Natural killer cell (primary cell): ENCODE measurements around the gene FCGBP. TPM values are rescaled to one million over a fixed set of nuclear protein-coding genes. Genes with fewer than 3 reads are reported as not detected.
A peak's percentile ranks its signal among the peaks of the same experiment; 100 is the strongest.
"Not testable (repeated sequence)": the region's sequence is repeated elsewhere in the genome, so short reads cannot be mapped to it uniquely, and the experiment has no call there.

Experiments
- ATAC-seq, 3 donors: fragments of 150-1000 bp in 2 of 3; fragments of 200-7000 bp in 1 of 3; cut with Tn5 transposase; 1 replicate in 1 of 3; 2 replicates in 2 of 3; pipeline ENCODE4 v1.10.0; 2021; ENCODE audit warnings: mild to moderate bottlenecking in 2 of 3, moderate library complexity in 2 of 3
- DNase-seq, 2 donors: peaks; one replicate each; pipeline versions ENCODE4 v3.0.0 to v3.0.0-alpha.2; 2013 to 2021; ENCODE audit warnings: mixed read lengths in 1 of 2
- H3K27ac ChIP-seq: one replicate; pipeline ENCODE4 v1.5.1; 2013; ENCODE audit warnings: mild to moderate bottlenecking, low read length
- H3K27me3 ChIP-seq: one replicate; pipeline ENCODE4 v1.6.1; 2013; ENCODE audit warnings: low read length; ENCODE audit not compliant: control insufficient read depth, insufficient read depth
- H3K36me3 ChIP-seq: one replicate; pipeline ENCODE4 v1.6.1; 2013; ENCODE audit warnings: low read length; ENCODE audit not compliant: control insufficient read depth, insufficient read depth
- H3K4me1 ChIP-seq: one replicate; pipeline ENCODE4 v1.6.1; 2013; ENCODE audit warnings: low read length; ENCODE audit not compliant: control insufficient read depth, insufficient read depth
- H3K4me3 ChIP-seq: one replicate; pipeline ENCODE4 v1.5.1; 2013; ENCODE audit warnings: low read length
- H3K9me3 ChIP-seq: one replicate; pipeline ENCODE4 v1.6.1; 2013; ENCODE audit warnings: low read length; ENCODE audit not compliant: control insufficient read depth, insufficient read depth
- H3K27ac Mint-ChIP-seq, 2 donors: one replicate each; pipeline ENCODE4 v1.8.0; 2022; ENCODE audit warnings: mild to moderate bottlenecking in 2 of 2, mixed read lengths in 2 of 2, moderate library complexity in 1 of 2
- H3K27me3 Mint-ChIP-seq, 2 donors: one replicate each; pipeline ENCODE4 v1.8.0; 2022; ENCODE audit warnings: low read depth in 2 of 2, mixed read lengths in 2 of 2
- H3K36me3 Mint-ChIP-seq: one replicate; pipeline ENCODE4 v1.8.0; 2022; ENCODE audit warnings: mixed read lengths
- H3K4me1 Mint-ChIP-seq, 2 donors: one replicate each; pipeline ENCODE4 v1.8.0; 2022; ENCODE audit warnings: mixed read lengths in 2 of 2
- H3K4me3 Mint-ChIP-seq: one replicate; pipeline ENCODE4 v1.8.0; 2022; ENCODE audit warnings: mild to moderate bottlenecking, moderate library complexity, mixed read lengths
- H3K9me3 Mint-ChIP-seq, 2 donors: one replicate each; pipeline ENCODE4 v1.8.0; 2022; ENCODE audit warnings: mixed read lengths in 2 of 2
- WGBS: methylation state at CpG from one replicate; pipeline ENCODE4 v1.1.7; 2013; ENCODE audit warnings: missing lambda C conversion rate; ENCODE audit not compliant: insufficient coverage; 5-methylcytosine and 5-hydroxymethylcytosine counted together
- intact Hi-C: fragments of 100-400 bp; cut with micrococcal nuclease; formaldehyde crosslinking; loops from one replicate; pipeline ENCODE4 v1.14.2; 2022
- total RNA-seq, 4 donors: library from RNA; stranded (reverse); fragments of 120-200 nt in 1 of 4; gene quantifications; one replicate each; pipeline versions ENCODE4 v1.2.3 to v1.2.4, GENCODE V29; 2013 to 2022

FCGBP gene
- total RNA-seq, 3 donors from 2014 or later (not counting 1 experiment from before 2014, with no cell fraction given) = 10.6 to 25.1 (median 17.3) TPM

DNA sequence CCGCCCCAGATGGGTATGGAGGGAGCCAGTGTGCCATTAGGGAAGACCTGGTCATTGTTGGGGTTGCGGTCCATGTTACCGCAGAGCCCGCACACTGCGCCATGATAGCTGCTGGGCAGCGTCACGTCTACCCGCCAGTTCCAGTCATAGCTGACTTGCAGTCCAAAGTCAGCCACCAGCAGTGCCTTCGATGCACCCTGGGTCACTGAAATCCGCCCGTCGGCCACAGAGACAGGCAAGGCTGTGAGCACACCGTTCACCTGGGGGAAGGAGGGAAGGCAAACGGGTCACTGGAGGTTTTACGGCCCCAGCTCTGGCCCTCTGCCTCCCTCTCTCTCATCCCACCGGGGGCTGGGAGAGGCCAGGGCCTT, 40.2 kb downstream of the FCGBP start:
- H3K9me3 ChIP-seq, H3K36me3 ChIP-seq, H3K9me3 Mint-ChIP-seq, H3K4me3 ChIP-seq, H3K36me3 Mint-ChIP-seq, H3K27me3 Mint-ChIP-seq, ATAC-seq, H3K4me3 Mint-ChIP-seq, H3K4me1 Mint-ChIP-seq, H3K27me3 ChIP-seq, H3K27ac ChIP-seq, DNase-seq: not testable (repeated sequence)
- intact Hi-C loops = loop anchor here (5.0 kb wide), 1 partner anchor 78 kb away; the partner anchor contains the start of gene PSMC4
- H3K4me1 ChIP-seq = peaks cover 26% of the 10 kb centered on the region
- peak overlapping the region in 1 of 2 donors; percentile 8 for H3K27ac Mint-ChIP-seq
- WGBS = 95% methylated on average over 11 of the region's 16 CpGs

DNA sequence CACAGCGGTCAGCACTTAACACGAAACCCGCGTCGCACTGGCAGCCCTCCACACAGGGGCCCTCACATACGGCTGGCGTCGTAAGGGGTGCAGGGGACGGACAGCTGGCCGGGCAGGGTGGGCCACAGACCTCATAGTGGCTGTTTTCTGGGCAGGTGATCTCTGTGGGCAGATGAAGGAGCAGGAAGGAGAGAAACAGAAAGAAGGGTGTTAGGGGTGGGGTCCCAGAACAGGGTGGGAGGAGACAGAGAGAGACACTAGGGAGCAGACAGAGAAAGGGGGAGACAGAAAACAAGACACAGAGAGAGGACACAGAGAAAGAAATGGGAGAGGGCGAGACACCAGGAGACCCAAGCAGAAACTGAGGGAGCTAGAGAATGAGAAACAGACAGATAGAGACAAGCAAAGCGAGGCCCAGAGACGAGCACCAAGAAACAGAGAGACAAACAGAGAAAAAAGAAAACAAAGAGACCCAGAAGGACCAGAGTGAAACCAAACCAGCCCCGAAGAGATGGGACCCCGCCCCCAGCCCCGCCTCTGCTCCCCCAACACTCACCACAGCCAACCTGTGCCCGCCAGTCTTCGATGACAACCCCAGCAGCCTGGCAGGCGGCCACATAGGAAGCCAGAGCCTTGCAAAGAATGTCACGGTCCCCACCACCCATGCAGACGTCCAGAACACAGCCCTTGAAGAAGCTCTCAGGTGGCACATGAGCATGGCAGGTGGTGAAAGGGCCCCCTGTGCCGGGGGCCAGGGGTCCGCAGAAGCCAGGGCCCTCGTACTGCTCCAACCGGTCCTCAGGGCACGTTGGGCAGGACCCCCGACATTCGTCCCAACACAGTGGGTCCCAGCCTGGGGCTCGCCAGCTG, 40.8 kb downstream of the FCGBP start:
- peak overlapping the region; percentile 25 to 49 for H3K27ac Mint-ChIP-seq
- H3K4me3 ChIP-seq = peak overlapping the region; percentile 7

DNA sequence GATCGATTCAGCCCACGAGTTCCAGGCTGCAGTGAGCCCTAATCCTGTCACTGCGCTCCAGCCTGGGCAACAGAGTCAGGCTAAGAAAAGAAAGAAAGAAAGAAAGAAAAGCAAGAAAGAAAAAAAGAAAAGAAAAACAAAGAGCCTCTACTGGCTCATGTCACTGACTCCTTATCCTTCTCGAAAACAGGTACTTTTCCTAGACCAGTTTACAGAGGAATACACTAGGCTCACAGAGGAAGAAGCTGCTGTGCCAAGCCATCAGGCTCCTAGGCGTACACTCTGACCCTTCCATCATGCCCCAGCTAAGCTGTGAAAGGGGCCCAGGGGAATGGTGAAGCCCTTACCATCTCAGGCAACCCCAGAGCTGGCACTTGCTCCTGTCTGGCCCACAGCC, 41.9 kb downstream of the FCGBP start:
- not testable (repeated sequence) for ATAC-seq, H3K27me3 Mint-ChIP-seq, H3K27me3 ChIP-seq, H3K9me3 ChIP-seq, H3K36me3 ChIP-seq, H3K4me3 ChIP-seq, DNase-seq, H3K9me3 Mint-ChIP-seq, H3K4me1 Mint-ChIP-seq, H3K36me3 Mint-ChIP-seq
- Histone ChIP-seq H3K27ac (peak overlapping the region; percentile 38), H3K4me1 (peaks cover 20% of the 10 kb centered on the region)
- intact Hi-C loops = loop anchor here (2.0 to 5.0 kb wide), 2 partner anchors 14 to 80 kb away; partner anchors contain the start of gene PSMC4
- WGBS = 68% methylated on average over 4 of the region's 5 CpGs
- H3K4me3 Mint-ChIP-seq = peak overlapping the region; percentile 79
- H3K27ac Mint-ChIP-seq = peak overlapping the region in 1 of 2 donors; percentile 5

More for the DNA sequence above, 40.8 kb downstream of the FCGBP start:
- peak overlapping the region; percentile 71 for H3K4me3 Mint-ChIP-seq
- WGBS = 61% methylated on average over 12 of the region's 29 CpGs
- not testable (repeated sequence) for H3K36me3 Mint-ChIP-seq, H3K27me3 ChIP-seq, H3K9me3 ChIP-seq, H3K36me3 ChIP-seq, H3K9me3 Mint-ChIP-seq, H3K4me1 Mint-ChIP-seq, H3K27me3 Mint-ChIP-seq
- peak in 2 of 3 donors; percentile 67 to 76 for ATAC-seq
- intact Hi-C loops = loop anchor here (2.0 to 5.0 kb wide), 2 partner anchors 15 to 79 kb away; partner anchors contain the start of gene PSMC4
- DNase-seq = peak in 1 of 2 donors; percentile 80
- Histone ChIP-seq H3K4me1 (peaks cover 26% of the 10 kb centered on the region), H3K27ac (peak overlapping the region; percentile 79)

- not testable (repeated sequence) for H3K9me3 ChIP-seq, H3K36me3 Mint-ChIP-seq, ATAC-seq, H3K4me1 Mint-ChIP-seq, H3K27me3 Mint-ChIP-seq, H3K36me3 ChIP-seq, H3K27ac ChIP-seq, H3K27me3 ChIP-seq, H3K4me3 ChIP-seq, H3K9me3 Mint-ChIP-seq
- peak overlapping the region; percentile 5 to 17 for H3K27ac Mint-ChIP-seq
- intact Hi-C loops = loop anchor here (2.0 to 5.0 kb wide), 2 partner anchors 13 to 80 kb away; partner anchors contain the start of gene PSMC4
- DNase-seq = peak in 1 of 2 donors; percentile 27
- WGBS = 68% methylated on average over 64 of the region's 64 CpGs
- H3K4me3 Mint-ChIP-seq = peak overlapping the region; percentile 79
- H3K4me1 ChIP-seq = peaks cover 20% of the 10 kb centered on the region
Observed at GRCh38 chr19:39891660-39892505, 42.6 kb downstream of the FCGBP start.
